H1 (cell line): Measurements from ENCODE around the gene LVRN. TPM values are rescaled to one million over a fixed set of nuclear protein-coding genes. Genes with fewer than 3 reads are reported as not detected.

ENCODE experiments used
- CTCF ChIA-PET: fragments of 300-600 bp; sonication (Branson Sonifier 250); formaldehyde crosslinking; loops from one replicate; lab custom pipeline; 2021; ENCODE audit not compliant: partially characterized antibody; lab: Charles Lee
- POLR2A ChIA-PET: fragments of 300-600 bp; sonication (Branson Sonifier 250); formaldehyde crosslinking; loops from one replicate; lab custom pipeline; 2021; ENCODE audit warnings: inconsistent platforms; ENCODE audit not compliant: partially characterized antibody; lab: Charles Lee
- DNase-seq, 2 experiments: peaks; one replicate each; pipeline versions ENCODE4 v3.0.0 to v3.0.0-alpha.2; 2010 to 2022; ENCODE audit warnings: low spot score in 2 of 2, low read depth in 1 of 2, mixed read lengths in 1 of 2
- FAIRE-seq: peaks from 2 replicates; lab custom pipeline; 2011; peaks lifted over from hg19 to GRCh38; lab: Jason Lieb, UNC
- H2AFZ ChIP-seq: 2 replicates; pipeline ENCODE4 v1.8.1; 2012; ENCODE audit warnings: low read length, inconsistent platforms
- H2AK5ac ChIP-seq: 2 replicates; pipeline ENCODE4 v1.6.1; 2013; ENCODE audit warnings: low read depth, low read length
- H2BK120ac ChIP-seq: replicated peaks from 2 replicates; pipeline ENCODE3; 2013; ENCODE audit warnings: low read depth, low read length, inconsistent platforms
- H2BK12ac ChIP-seq: 2 replicates; pipeline ENCODE4 v1.6.1; 2013; ENCODE audit warnings: low read depth, low read length
- H2BK15ac ChIP-seq: 2 replicates; pipeline ENCODE4 v1.6.1; 2013; ENCODE audit warnings: low read length
- H2BK20ac ChIP-seq: 2 replicates; pipeline ENCODE4 v1.6.1; 2013; ENCODE audit warnings: low read length
- H2BK5ac ChIP-seq: 2 replicates; pipeline ENCODE4 v1.6.1; 2013; ENCODE audit warnings: low read depth, low read length
- H3K14ac ChIP-seq: 2 replicates; pipeline ENCODE4 v1.6.1; 2013; ENCODE audit warnings: inconsistent platforms; ENCODE audit not compliant: insufficient read length
- H3K18ac ChIP-seq: 2 replicates; pipeline ENCODE4 v1.6.1; 2013; ENCODE audit warnings: low read length; ENCODE audit errors: extremely low read depth
- H3K23ac ChIP-seq: 2 replicates; pipeline ENCODE4 v1.6.1; 2013; ENCODE audit warnings: inconsistent platforms; ENCODE audit not compliant: insufficient read length
- H3K23me2 ChIP-seq: 2 replicates; pipeline ENCODE4 v1.6.1; 2013; ENCODE audit warnings: low read depth, low read length
- H3K27ac ChIP-seq: 2 replicates; pipeline ENCODE4 v1.6.1; 2011; ENCODE audit warnings: low read depth, low read length, inconsistent platforms
- H3K27me3 ChIP-seq, 4 experiments: replicated peaks in 1 of 4; 1 replicate in 1 of 4; 2 replicates in 3 of 4; pipeline versions ENCODE4 v1.6.1 to v1.8.1; 2011 to 2013; ENCODE audit warnings: low read length in 3 of 4, mild to moderate bottlenecking in 3 of 4, inconsistent platforms in 2 of 4, mixed read lengths in 2 of 4, moderate library complexity in 1 of 4; ENCODE audit not compliant: control insufficient read depth in 3 of 4, insufficient read depth in 3 of 4; ENCODE audit errors: extremely low read depth in 1 of 4
- H3K36me3 ChIP-seq, 4 experiments: 2 replicates each; pipeline versions ENCODE4 v1.6.1 to v1.8.1; 2011 to 2013; ENCODE audit warnings: mild to moderate bottlenecking in 4 of 4, low read length in 3 of 4, moderate library complexity in 2 of 4, control low read depth in 1 of 4, inconsistent platforms in 1 of 4; ENCODE audit not compliant: insufficient read depth in 4 of 4, control insufficient read depth in 2 of 4
- H3K4ac ChIP-seq: replicated peaks from 2 replicates; pipeline ENCODE3; 2013; ENCODE audit warnings: low read length, low read depth, mixed read lengths, inconsistent platforms; ENCODE audit not compliant: insufficient read length
- H3K4me1 ChIP-seq, 4 experiments: replicated peaks in 1 of 4; 1 replicate in 1 of 4; 2 replicates in 3 of 4; pipeline versions ENCODE4 v1.6.1 to v1.8.1; 2011 to 2013; ENCODE audit warnings: low read length in 3 of 4, inconsistent platforms in 2 of 4, mixed read lengths in 1 of 4; ENCODE audit not compliant: insufficient read depth in 4 of 4, control insufficient read depth in 3 of 4
- H3K4me2 ChIP-seq, 2 experiments: 2 replicates each; pipeline versions ENCODE4 v1.6.1 to v1.8.1; 2011 to 2013; ENCODE audit warnings: low read depth in 2 of 2, low read length in 2 of 2, control low read depth in 1 of 2, inconsistent platforms in 1 of 2, mild to moderate bottlenecking in 1 of 2; ENCODE audit not compliant: insufficient read depth in 1 of 2
- H3K4me3 ChIP-seq, 4 experiments: fragments of 200-600, 300-600 bp in 1 of 4; sonication (generic), shearing (Covaris generic), sonication (Bioruptor Twin) in 1 of 4; 2 replicates each; pipeline versions ENCODE4 v1.5.1 to v1.8.1; 2011 to 2016; ENCODE audit warnings: low read length in 4 of 4, low read depth in 3 of 4, control low read depth in 2 of 4, inconsistent platforms in 2 of 4, mild to moderate bottlenecking in 2 of 4, mixed read lengths in 1 of 4, moderate library complexity in 1 of 4; ENCODE audit not compliant: insufficient read depth in 2 of 4; ENCODE audit errors: extremely low read depth in 1 of 4
- H3K56ac ChIP-seq: replicated peaks from 2 replicates; pipeline ENCODE3; 2013; ENCODE audit warnings: low read depth, mild to moderate bottlenecking, mixed read lengths, low read length, inconsistent platforms; ENCODE audit not compliant: insufficient read length
- H3K79me1 ChIP-seq: 2 replicates; pipeline ENCODE4 v1.6.1; 2013; ENCODE audit warnings: low read depth, low read length, control low read depth
- H3K79me2 ChIP-seq, 2 experiments: 2 replicates each; pipeline versions ENCODE4 v1.6.1 to v1.8.1; 2012 to 2013; ENCODE audit warnings: low read length in 2 of 2, mild to moderate bottlenecking in 2 of 2, inconsistent platforms in 1 of 2; ENCODE audit not compliant: insufficient read depth in 2 of 2, control insufficient read depth in 1 of 2
- H3K9ac ChIP-seq, 4 experiments: replicated peaks in 1 of 4; 1 replicate in 1 of 4; 2 replicates in 3 of 4; pipeline versions ENCODE4 v1.6.1 to v1.8.1; 2011 to 2013; ENCODE audit warnings: low read depth in 3 of 4, low read length in 3 of 4, control low read depth in 2 of 4, mild to moderate bottlenecking in 2 of 4, moderate library complexity in 2 of 4, inconsistent platforms in 1 of 4; ENCODE audit errors: extremely low read depth in 1 of 4
- H3K9me3 ChIP-seq, 2 experiments: 2 replicates each; pipeline versions ENCODE4 v1.6.1 to v1.8.1; 2012 to 2013; ENCODE audit warnings: mild to moderate bottlenecking in 2 of 2, moderate library complexity in 2 of 2, control low read depth in 1 of 2, inconsistent platforms in 1 of 2, low read depth in 1 of 2, low read length in 1 of 2, mixed read lengths in 1 of 2; ENCODE audit not compliant: insufficient read depth in 2 of 2
- H4K20me1 ChIP-seq, 2 experiments: replicated peaks in 1 of 2; 2 replicates each; pipeline versions ENCODE3 to v1.8.1; 2011 to 2013; ENCODE audit warnings: inconsistent platforms in 2 of 2, low read length in 2 of 2, mild to moderate bottlenecking in 1 of 2; ENCODE audit not compliant: insufficient read depth in 2 of 2, control insufficient read depth in 1 of 2
- H4K5ac ChIP-seq: 2 replicates; pipeline ENCODE4 v1.6.1; 2013; ENCODE audit warnings: low read length, low read depth, mixed read lengths, inconsistent platforms; ENCODE audit not compliant: insufficient read length
- H4K8ac ChIP-seq: 2 replicates; pipeline ENCODE4 v1.8.0; 2013; ENCODE audit warnings: mild to moderate bottlenecking, moderate library complexity, low read length, inconsistent platforms; ENCODE audit not compliant: insufficient read depth; ENCODE audit errors: extremely low read depth
- H4K91ac ChIP-seq: replicated peaks from 2 replicates; pipeline ENCODE3; 2013; ENCODE audit warnings: low read length, mixed read lengths, inconsistent platforms; ENCODE audit not compliant: insufficient read length
- CBX8 ChIP-seq: fragments of 300-800, 300-1000 bp; sonication (generic); IDR thresholded peaks from 2 replicates; pipeline ENCODE4 v1.7.1; 2016; ENCODE audit warnings: low read depth, low read length, borderline replicate concordance
- CEBPB ChIP-seq: IDR thresholded peaks from 2 replicates; pipeline ENCODE4 v1.6.1; 2012; ENCODE audit warnings: low read depth, low read length
- CHD1 ChIP-seq: IDR thresholded peaks from 2 replicates; pipeline ENCODE4 v1.6.1; 2012; ENCODE audit warnings: low read depth, low read length, improper control_type of control experiment
- CTCF ChIP-seq, 3 experiments: IDR thresholded peaks; 1 replicate in 2 of 3; 2 replicates in 1 of 3; pipeline versions ENCODE4 v1.5.1 to v1.6.1; 2011; ENCODE audit warnings: low read length in 3 of 3, mild to moderate bottlenecking in 3 of 3, inconsistent platforms in 2 of 3, low read depth in 1 of 3, moderate library complexity in 1 of 3; ENCODE audit not compliant: insufficient read depth in 1 of 3; ENCODE audit errors: control extremely low read depth in 1 of 3
- E2F6 ChIP-seq: IDR thresholded peaks from 2 replicates; pipeline ENCODE4 v1.6.1; 2012; ENCODE audit warnings: inconsistent platforms
- POLR2AphosphoS5 ChIP-seq: IDR thresholded peaks from 2 replicates; pipeline ENCODE4 v1.6.1; 2011; ENCODE audit warnings: low read depth, low read length
- RBBP5 ChIP-seq: IDR thresholded peaks from 2 replicates; pipeline ENCODE4 v1.7.1; 2012; ENCODE audit warnings: low read depth, mild to moderate bottlenecking, inconsistent platforms, low read length, moderate library complexity, borderline replicate concordance
- RFX5 ChIP-seq: IDR thresholded peaks from 2 replicates; pipeline ENCODE4 v1.6.1; 2011; ENCODE audit warnings: low read depth, low read length, improper control_type of control experiment, borderline replicate concordance
- SP2 ChIP-seq: IDR thresholded peaks from 2 replicates; pipeline ENCODE4 v1.6.1; 2012; ENCODE audit warnings: mild to moderate bottlenecking, low read length, inconsistent platforms
- SP4 ChIP-seq: IDR thresholded peaks from 2 replicates; pipeline ENCODE4 v1.6.1; 2012; ENCODE audit warnings: low read length, inconsistent platforms
- SUZ12 ChIP-seq: fragments of 200-600 bp; sonication (generic); IDR thresholded peaks from 2 replicates; pipeline ENCODE4 v1.6.1; 2012; ENCODE audit warnings: mild to moderate bottlenecking, inconsistent platforms, low read length, moderate library complexity, mixed read lengths
- TAF1 ChIP-seq: IDR thresholded peaks from 2 replicates; pipeline ENCODE4 v1.6.1; 2011; ENCODE audit warnings: mild to moderate bottlenecking, low read depth, low read length
- TBP ChIP-seq: IDR thresholded peaks from 2 replicates; pipeline ENCODE4 v1.6.1; 2011; ENCODE audit warnings: low read depth, low read length, improper control_type of control experiment
- WGBS, 2 experiments: shearing (Covaris generic) in 1 of 2; methylation state at CpG; one replicate each; pipeline versions ENCODE4 v1.1.6 to v1.1.7; 2013 to 2015; ENCODE audit warnings: low lambda C conversion rate in 2 of 2, mixed read lengths in 2 of 2, inconsistent platforms in 1 of 2, low coverage in 1 of 2, missing lambda C conversion rate in 1 of 2; ENCODE audit not compliant: insufficient replicate concordance in 2 of 2, insufficient coverage in 1 of 2, insufficient read length in 1 of 2; ENCODE audit errors: extremely low coverage in 1 of 2, missing lambda C conversion rate in 1 of 2; 5-methylcytosine and 5-hydroxymethylcytosine counted together
- polyA plus RNA-seq, 7 experiments: library from polyadenylated mRNA; depleted of rRNA in 3 of 7; stranded (reverse) in 5 of 7; unstranded in 2 of 7; fragments of >200 nt in 5 of 7; fragments of 200-250 nt in 2 of 7; gene quantifications; 1 replicate in 5 of 7; 2 replicates in 1 of 7; 4 replicates in 1 of 7; pipeline versions ENCODE4 v1.2.1 to v1.2.3, GENCODE V29; 2011 to 2013; ENCODE audit warnings: missing spikeins in 2 of 7, mixed read lengths in 2 of 7
- total RNA-seq: library from RNA; stranded (reverse); fragmentation: NEBNext Ultra II Directional; extraction: Animal tissue kit (Norgen Biotek cat#: 25700); gene quantifications from 2 replicates; pipeline ENCODE4 v1.2.1, GENCODE V29; 2021

The LVRN gene
- total and polyA plus RNA-seq, 2 of the 8 experiments (the other 6 are each of a cell fraction or from before 2014, with no cell fraction given), result 0.08 to 0.09 TPM

GRCh38 chr5:115977988-115978387, 15.7 kb downstream of the LVRN start:
- H2BK5ac ChIP-seq, result no peak overlapping the region
- CTCF ChIA-PET, result interaction anchor here (0.8 to 1.6 kb wide), 3 partner anchors 13 to 147 kb away, joined by 3 to 4 read pairs (median 3); no protein-coding TSS in a partner anchor
- no peak for DNase-seq
- no peak overlapping the region for H3K9ac ChIP-seq
- H3K27ac ChIP-seq, result no peak overlapping the region
- H2BK15ac ChIP-seq, result no peak overlapping the region
- H3K23me2 ChIP-seq, result no peaks in the 10 kb centered on the region
- no peak overlapping the region for H3K18ac ChIP-seq
- FAIRE-seq, result no peak
- no peak overlapping the region for H3K56ac ChIP-seq
- no peak overlapping the region for H2BK12ac ChIP-seq
- no peaks in the 10 kb centered on the region for H3K9me3 ChIP-seq
- no peak overlapping the region for H2BK120ac ChIP-seq
- H4K91ac ChIP-seq, result no peak overlapping the region
- no peak overlapping the region for H2BK20ac ChIP-seq
- 70% methylated on average over 2 of the region's 2 CpGs; no CpG with 5 or more reads in 1 of the 2 experiments for WGBS, 2 experiments
- no peak overlapping the region for H3K23ac ChIP-seq
- no peak overlapping the region for H2AFZ ChIP-seq
- no peaks in the 10 kb centered on the region for H3K4me1 ChIP-seq
- no peak overlapping the region for H3K4me2 ChIP-seq
- no peak overlapping the region for H3K14ac ChIP-seq
- H4K5ac ChIP-seq, result no peak overlapping the region
- H3K4ac ChIP-seq, result no peak overlapping the region
- no peak overlapping the region for H2AK5ac ChIP-seq
- no peaks in the 10 kb centered on the region for H3K36me3 ChIP-seq
- no peaks in the 10 kb centered on the region for H3K79me2 ChIP-seq
- H3K79me1 ChIP-seq, result no peaks in the 10 kb centered on the region
- no peak overlapping the region for H4K8ac ChIP-seq
- no peaks in the 10 kb centered on the region for H4K20me1 ChIP-seq
- no peak overlapping the region for H3K4me3 ChIP-seq
- POLR2A ChIA-PET, result no interaction called here
- H3K27me3 ChIP-seq, result no peaks in the 10 kb centered on the region
- TF ChIP-seq TBP (no peak), SP2 (no peak), RFX5 (no peak), POLR2AphosphoS5 (no peak), SP4 (no peak), CHD1 (no peak), RBBP5 (no peak), TAF1 (no peak), SUZ12 (no peak), E2F6 (no peak), CBX8 (no peak), CEBPB (no peak), CTCF (IDR thresholded peaks at IDR 0.05; ENCODE audit: control extremely low read depth in 1 of 3, insufficient read depth in 1 of 3, low read depth in 1 of 3, low read length in 3 of 3) (no peak)
